ENCODE data around the gene EGFL7.

DNA sequence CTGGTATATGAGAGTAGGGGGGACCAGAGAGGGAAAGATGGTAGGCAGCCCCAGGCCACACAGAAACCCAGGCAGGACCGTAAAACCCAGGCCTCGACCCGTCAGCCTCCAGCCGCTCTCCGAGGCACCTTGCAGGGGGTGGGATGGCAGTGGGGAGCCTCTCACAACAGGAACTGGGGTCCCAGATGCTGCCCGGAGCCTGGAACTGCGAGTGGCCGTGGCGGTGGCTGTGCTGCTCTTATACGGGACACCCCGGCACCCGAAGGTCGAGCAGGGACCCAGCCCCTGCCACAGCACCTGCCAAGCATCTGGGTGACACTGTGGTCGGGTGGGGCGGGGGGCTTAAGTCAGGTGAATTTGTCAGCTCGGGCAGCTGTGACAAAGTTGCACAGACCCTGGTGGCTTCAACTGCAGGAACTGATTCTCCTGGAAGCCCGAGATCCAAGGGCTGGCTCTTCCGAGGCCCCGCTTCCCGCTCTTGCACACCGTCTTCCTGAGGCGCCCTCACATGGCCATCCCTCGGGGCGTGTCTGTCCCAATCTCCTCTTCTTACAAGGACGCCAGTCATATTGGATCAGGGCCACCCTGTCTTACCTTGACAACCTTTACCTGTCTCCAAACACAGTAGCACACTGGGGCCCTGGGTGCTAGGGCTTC lies 47.6 kb upstream of the EGFL7 start:
- no peak for TF ChIP-seq EP300 (IDR thresholded peaks at IDR 0.05; ENCODE audit: low read depth)
- no peak for TF ChIP-seq POLR2A (IDR thresholded peaks at IDR 0.05)
- TF ChIP-seq, protein P1, sequence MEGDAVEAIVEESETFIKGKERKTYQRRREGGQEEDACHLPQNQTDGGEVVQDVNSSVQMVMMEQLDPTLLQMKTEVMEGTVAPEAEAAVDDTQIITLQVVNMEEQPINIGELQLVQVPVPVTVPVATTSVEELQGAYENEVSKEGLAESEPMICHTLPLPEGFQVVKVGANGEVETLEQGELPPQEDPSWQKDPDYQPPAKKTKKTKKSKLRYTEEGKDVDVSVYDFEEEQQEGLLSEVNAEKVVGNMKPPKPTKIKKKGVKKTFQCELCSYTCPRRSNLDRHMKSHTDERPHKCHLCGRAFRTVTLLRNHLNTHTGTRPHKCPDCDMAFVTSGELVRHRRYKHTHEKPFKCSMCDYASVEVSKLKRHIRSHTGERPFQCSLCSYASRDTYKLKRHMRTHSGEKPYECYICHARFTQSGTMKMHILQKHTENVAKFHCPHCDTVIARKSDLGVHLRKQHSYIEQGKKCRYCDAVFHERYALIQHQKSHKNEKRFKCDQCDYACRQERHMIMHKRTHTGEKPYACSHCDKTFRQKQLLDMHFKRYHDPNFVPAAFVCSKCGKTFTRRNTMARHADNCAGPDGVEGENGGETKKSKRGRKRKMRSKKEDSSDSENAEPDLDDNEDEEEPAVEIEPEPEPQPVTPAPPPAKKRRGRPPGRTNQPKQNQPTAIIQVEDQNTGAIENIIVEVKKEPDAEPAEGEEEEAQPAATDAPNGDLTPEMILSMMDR (IDR thresholded peaks at IDR 0.05) = peak in 1 of 5 experiments; percentile 11
- TF ChIP-seq POLR2AphosphoS5 (IDR thresholded peaks at IDR 0.05) = no peak
